GM10266 (cell line): ENCODE results near the gene SLC39A6.

Experiments
- DNase-seq: peaks from one replicate; pipeline ENCODE4 v3.0.0; 2012; ENCODE audit errors: extremely low spot score
- CTCF ChIP-seq: IDR thresholded peaks from 2 replicates; pipeline ENCODE4 v1.5.1; 2012; ENCODE audit warnings: mild to moderate bottlenecking, low read depth; ENCODE audit not compliant: control insufficient read depth, insufficient read depth; ENCODE audit errors: missing control alignments

The SLC39A6 gene

GRCh38 chr18:36167692-36168218 lies 38.6 kb upstream of the SLC39A6 start:
- DNase-seq, result no peak

GRCh38 chr18:36162981-36163380 lies 33.8 kb upstream of the SLC39A6 start:
- TF ChIP-seq CTCF, result no peak
- no peak for DNase-seq

More at GRCh38 chr18:36167692-36168218, 38.6 kb upstream of the SLC39A6 start:
- no peak for TF ChIP-seq CTCF

GRCh38 chr18:36160959-36161371 lies 31.8 kb upstream of the SLC39A6 start:
- TF ChIP-seq CTCF, result no peak
- no peak for DNase-seq

- no peak for TF ChIP-seq CTCF
- DNase-seq, result no peak
Observed at GRCh38 chr18:36158266-36158867, 29.2 kb upstream of the SLC39A6 start.

GRCh38 chr18:36157441-36157840 lies 28.3 kb upstream of the SLC39A6 start:
- no peak for DNase-seq
- no peak for TF ChIP-seq CTCF

GRCh38 chr18:36155851-36156757 lies 27.0 kb upstream of the SLC39A6 start:
- TF ChIP-seq CTCF, result no peak
- no peak for DNase-seq

- no peak for TF ChIP-seq CTCF
- DNase-seq, result no peak
Observed at GRCh38 chr18:36153771-36154170, 24.6 kb upstream of the SLC39A6 start.
